Panc1 (cell line): ENCODE measurements around the gene DEGS2. TPM values are rescaled to one million over a fixed set of nuclear protein-coding genes. Genes with fewer than 3 reads are reported as not detected.

Experiments used
- ATAC-seq: fragments of 200-7000 bp; cut with Tn5 transposase; 2 replicates; pipeline ENCODE4 v1.9.1; 2020; ENCODE audit warnings: mild to moderate bottlenecking, moderate library complexity
- BruUV-seq: library from RNA; stranded (reverse); fragments of 400-500 nt; replicated peaks from 2 replicates; lab custom pipeline; 2021; lab: Mats Ljungman, UMichigan
- CTCF ChIA-PET: fragments of 300-600 bp; sonication (Branson Sonifier 250); formaldehyde crosslinking; loops from one replicate; lab custom pipeline; 2022; ENCODE audit warnings: antibody characterized with exemption; lab: Charles Lee
- POLR2A ChIA-PET: fragments of 300-600 bp; sonication (Branson Sonifier 250); formaldehyde crosslinking; loops from one replicate; lab custom pipeline; 2022; ENCODE audit warnings: antibody characterized with exemption; lab: Charles Lee
- DNase-seq: peaks from one replicate; pipeline ENCODE4 v3.0.0-alpha.2; 2010; ENCODE audit warnings: low read depth, low spot score
- H3K27ac ChIP-seq: 2 replicates; pipeline ENCODE4 v1.5.1; 2011; ENCODE audit warnings: mild to moderate bottlenecking, low read length, inconsistent platforms
- H3K27me3 ChIP-seq: fragments of 200-500 bp; sonication (Bioruptor generic); 2 replicates; pipeline ENCODE4 v1.6.0; 2014; ENCODE audit warnings: low read length, inconsistent platforms; ENCODE audit not compliant: control insufficient read depth, insufficient read depth
- H3K36me3 ChIP-seq: fragments of 200-500 bp; sonication (Bioruptor generic); 2 replicates; pipeline ENCODE4 v1.5.1; 2014; ENCODE audit warnings: inconsistent platforms, mild to moderate bottlenecking, low read length, moderate library complexity; ENCODE audit not compliant: control insufficient read depth, insufficient read depth
- H3K4me1 ChIP-seq: 2 replicates; pipeline ENCODE4 v1.5.1; 2011; ENCODE audit warnings: inconsistent platforms, mild to moderate bottlenecking, low read length, moderate library complexity; ENCODE audit not compliant: control insufficient read depth, insufficient read depth
- H3K4me3 ChIP-seq, 2 experiments: 2 replicates each; pipeline ENCODE4 v1.5.1; 2011 to 2012; ENCODE audit warnings: low read depth in 2 of 2, low read length in 2 of 2, mild to moderate bottlenecking in 2 of 2, inconsistent platforms in 1 of 2, moderate library complexity in 1 of 2
- H3K9me3 ChIP-seq: fragments of 200-500 bp; sonication (Bioruptor generic); 2 replicates; pipeline ENCODE4 v1.5.1; 2014; ENCODE audit warnings: low read depth, mild to moderate bottlenecking, inconsistent platforms, low read length, moderate library complexity; ENCODE audit not compliant: control insufficient read depth, insufficient read depth
- CTCF ChIP-seq: fragments of 450-650 bp; IDR thresholded peaks from 2 replicates; pipeline ENCODE4 v1.5.1; 2017; ENCODE audit warnings: mild to moderate bottlenecking
- POLR2AphosphoS5 ChIP-seq: IDR thresholded peaks from 2 replicates; pipeline ENCODE4 v1.6.1; 2012; ENCODE audit warnings: mild to moderate bottlenecking, low read depth, low read length, moderate library complexity
- REST ChIP-seq, 2 experiments: IDR thresholded peaks; 2 replicates each; pipeline ENCODE4 v1.6.1; 2011 to 2012; ENCODE audit warnings: low read depth in 2 of 2, control low read depth in 1 of 2, low read length in 1 of 2, mild to moderate bottlenecking in 1 of 2, moderate library complexity in 1 of 2; ENCODE audit not compliant: insufficient read depth in 1 of 2
- SIN3A ChIP-seq: IDR thresholded peaks from 2 replicates; pipeline ENCODE4 v1.6.1; 2012; ENCODE audit warnings: low read depth, mild to moderate bottlenecking, low read length, moderate library complexity, borderline replicate concordance; ENCODE audit not compliant: insufficient read depth
- TCF7L2 ChIP-seq: IDR thresholded peaks from 2 replicates; pipeline ENCODE4 v1.6.1; 2011; ENCODE audit warnings: mild to moderate bottlenecking, low read depth, low read length, inconsistent platforms
- in situ Hi-C: cut with HindIII; loops from 2 replicates; pipeline ENCODE4 v1.10.0; 2016; ENCODE audit warnings: low sequenced_read_pairs, low pct_unique_long_range_greater_than_20kb
- intact Hi-C: fragments of 100-400 bp; cut with micrococcal nuclease; formaldehyde crosslinking; loops from one replicate; pipeline ENCODE4 v1.10.0; 2022; ENCODE audit not compliant: unreplicated experiment
- total RNA-seq: library from RNA; stranded (reverse); gene quantifications from one replicate; pipeline ENCODE4 v1.2.1, GENCODE V29; 2021; ENCODE audit not compliant: unreplicated experiment

Gene DEGS2
- total RNA-seq, 1 experiment from 2014 or later = 4.9 TPM

GRCh38 chr14:100118396-100119011, 40.9 kb downstream of the DEGS2 start:
- in situ Hi-C loops = no loop called here
- Histone ChIP-seq H3K4me3 (no peak overlapping the region), H3K4me1 (no peaks in the 10 kb centered on the region), H3K27ac (no peak overlapping the region), H3K36me3 (no peaks in the 10 kb centered on the region), H3K9me3 (no peaks in the 10 kb centered on the region), H3K27me3 (no peaks in the 10 kb centered on the region)
- no peak for TF ChIP-seq CTCF
- no peak for TF ChIP-seq TCF7L2
- TF ChIP-seq POLR2AphosphoS5 = no peak
- TF ChIP-seq SIN3A = no peak
- no peak for TF ChIP-seq REST (IDR thresholded peaks at IDR 0.05; ENCODE audit: insufficient read depth in 1 of 2, low read depth in 2 of 2, low read length in 1 of 2)
- ATAC-seq (no peak), DNase-seq (no peak)
- POLR2A ChIA-PET = no interaction called here
- BruUV-seq = no TSS peak
- intact Hi-C loops = no loop called here
- CTCF ChIA-PET = no interaction called here

- ATAC-seq (no peak), DNase-seq (no peak)
- intact Hi-C loops (no loop called here), in situ Hi-C loops (no loop called here)
- no peaks in the 10 kb centered on the region for H3K27me3 ChIP-seq
- no peak overlapping the region for H3K27ac ChIP-seq
- POLR2A ChIA-PET = no interaction called here
- no peak for TF ChIP-seq POLR2AphosphoS5
- no peak for TF ChIP-seq SIN3A
- H3K36me3 ChIP-seq = no peaks in the 10 kb centered on the region
- H3K4me1 ChIP-seq = no peaks in the 10 kb centered on the region
- no TSS peak for BruUV-seq
- H3K9me3 ChIP-seq = no peaks in the 10 kb centered on the region
- no peak overlapping the region for H3K4me3 ChIP-seq
- CTCF ChIA-PET = no interaction called here
These were observed 41.6 kb downstream of the DEGS2 start for GRCh38 chr14:100117633-100118395.

GRCh38 chr14:100117026-100117425, 42.4 kb downstream of the DEGS2 start:
- POLR2A ChIA-PET = no interaction called here
- no peak overlapping the region for H3K4me3 ChIP-seq
- in situ Hi-C loops (no loop called here), intact Hi-C loops (no loop called here)
- no peak for TF ChIP-seq POLR2AphosphoS5
- no peak for TF ChIP-seq SIN3A
- no peak for TF ChIP-seq CTCF
- no peak for TF ChIP-seq TCF7L2
- no peak for TF ChIP-seq REST (IDR thresholded peaks at IDR 0.05; ENCODE audit: insufficient read depth in 1 of 2, low read depth in 2 of 2, low read length in 1 of 2)
- H3K27me3 ChIP-seq = no peaks in the 10 kb centered on the region
- BruUV-seq = no TSS peak
- ATAC-seq (no peak), DNase-seq (no peak)
- CTCF ChIA-PET = no interaction called here
- no peaks in the 10 kb centered on the region for H3K9me3 ChIP-seq
- no peaks in the 10 kb centered on the region for H3K36me3 ChIP-seq
- no peaks in the 10 kb centered on the region for H3K4me1 ChIP-seq
- H3K27ac ChIP-seq = no peak overlapping the region
